Liver (tissue), 9 donors: ENCODE results near the gene GALNT16. TPM values are rescaled to one million over a fixed set of nuclear protein-coding genes. Genes with fewer than 3 reads are reported as not detected.

Experiments
- DNase-seq: peaks from one replicate; pipeline ENCODE4 v3.0.0-alpha.2; 2017; ENCODE audit warnings: low spot score
- H3K27ac ChIP-seq, 2 donors: one replicate each; pipeline ENCODE4 v1.7.0; 2013; ENCODE audit warnings: inconsistent platforms in 2 of 2, low read length in 2 of 2, control low read depth in 1 of 2, low read depth in 1 of 2, mild to moderate bottlenecking in 1 of 2
- H3K27me3 ChIP-seq, 4 donors: one replicate each; pipeline versions ENCODE4 v1.6.1 to v1.7.0; 2013; ENCODE audit warnings: low read length in 3 of 4, inconsistent platforms in 1 of 4, mild to moderate bottlenecking in 1 of 4, moderate library complexity in 1 of 4; ENCODE audit not compliant: control insufficient read depth in 4 of 4, insufficient read depth in 4 of 4
- H3K36me3 ChIP-seq, 4 donors: one replicate each; pipeline versions ENCODE4 v1.6.1 to v1.7.0; 2013; ENCODE audit warnings: low read length in 3 of 4, mild to moderate bottlenecking in 3 of 4, low read depth in 1 of 4, moderate library complexity in 1 of 4; ENCODE audit not compliant: control insufficient read depth in 4 of 4, insufficient read depth in 3 of 4
- H3K4me1 ChIP-seq, 4 donors: one replicate each; pipeline versions ENCODE4 v1.6.1 to v1.7.0; 2013; ENCODE audit warnings: low read length in 3 of 4, mild to moderate bottlenecking in 3 of 4, moderate library complexity in 1 of 4; ENCODE audit not compliant: control insufficient read depth in 4 of 4, insufficient read depth in 4 of 4
- H3K4me3 ChIP-seq, 3 donors: one replicate each; pipeline versions ENCODE4 v1.6.1 to v1.7.0; 2013; ENCODE audit warnings: low read length in 3 of 3, control low read depth in 1 of 3, low read depth in 1 of 3, mild to moderate bottlenecking in 1 of 3
- H3K9ac ChIP-seq, 2 donors: one replicate each; pipeline ENCODE4 v1.7.0; 2013; ENCODE audit warnings: low read length in 2 of 2, mild to moderate bottlenecking in 2 of 2, moderate library complexity in 2 of 2, control low read depth in 1 of 2, low read depth in 1 of 2
- H3K9me3 ChIP-seq, 4 donors: one replicate each; pipeline versions ENCODE4 v1.6.1 to v1.7.0; 2013; ENCODE audit warnings: low read length in 3 of 4; ENCODE audit not compliant: control insufficient read depth in 4 of 4
- EGR1 ChIP-seq, 2 donors: IDR thresholded peaks; 2 replicates each; pipeline ENCODE4 v1.6.1; 2016 to 2018; ENCODE audit warnings: antibody characterized with exemption in 2 of 2, low read depth in 2 of 2
- FOXA1 ChIP-seq: IDR thresholded peaks from 2 replicates; pipeline ENCODE4 v1.6.1; 2016; ENCODE audit warnings: antibody characterized with exemption
- FOXA2 ChIP-seq: IDR thresholded peaks from 2 replicates; pipeline ENCODE4 v1.6.1; 2016; ENCODE audit warnings: antibody characterized with exemption
- GABPA ChIP-seq, 2 donors: IDR thresholded peaks in 1 of 2; conservative IDR thresholded peaks in 1 of 2; 2 replicates each; pipeline ENCODE4 v1.6.1; 2016; ENCODE audit warnings: antibody characterized with exemption in 2 of 2, mild to moderate bottlenecking in 1 of 2, moderate library complexity in 1 of 2
- HNF4A ChIP-seq, 2 donors: conservative IDR thresholded peaks; 2 replicates each; pipeline ENCODE4 v1.6.1; 2016; ENCODE audit warnings: antibody characterized with exemption in 2 of 2, mild to moderate bottlenecking in 2 of 2
- HNF4G ChIP-seq: IDR thresholded peaks from 2 replicates; pipeline ENCODE4 v1.6.1; 2016; ENCODE audit warnings: antibody characterized with exemption
- JUND ChIP-seq, 2 donors: IDR thresholded peaks; 2 replicates each; pipeline ENCODE4 v1.6.1; 2016; ENCODE audit warnings: antibody characterized with exemption in 2 of 2
- NR2F2 ChIP-seq: IDR thresholded peaks from 2 replicates; pipeline ENCODE4 v1.6.1; 2016; ENCODE audit warnings: antibody characterized with exemption
- RAD21 ChIP-seq, 2 donors: IDR thresholded peaks; 2 replicates each; pipeline ENCODE4 v1.6.1; 2016; ENCODE audit warnings: antibody characterized with exemption in 2 of 2, mild to moderate bottlenecking in 2 of 2
- RXRA ChIP-seq, 2 donors: IDR thresholded peaks; 2 replicates each; pipeline ENCODE4 v1.6.1; 2017 to 2018; ENCODE audit warnings: antibody characterized with exemption in 2 of 2, mild to moderate bottlenecking in 1 of 2
- SP1 ChIP-seq: IDR thresholded peaks from 2 replicates; pipeline ENCODE4 v1.6.1; 2018; ENCODE audit warnings: antibody characterized with exemption, mild to moderate bottlenecking
- TAF1 ChIP-seq: conservative IDR thresholded peaks from 2 replicates; pipeline ENCODE4 v1.6.1; 2016; ENCODE audit warnings: antibody characterized with exemption, mild to moderate bottlenecking
- YY1 ChIP-seq: IDR thresholded peaks from 2 replicates; pipeline ENCODE4 v1.6.1; 2016; ENCODE audit warnings: antibody characterized with exemption, mild to moderate bottlenecking
- WGBS: extraction: QIAGEN DNeasy Blood & Tissue Kit; methylation state at CpG from one replicate; pipeline ENCODE4 v1.1.7; 2013; 5-methylcytosine and 5-hydroxymethylcytosine counted together
- polyA plus RNA-seq, 2 donors: library from polyadenylated mRNA; stranded (reverse) in 1 of 2; unstranded in 1 of 2; fragments of 200-250 nt in 1 of 2; fragments of >200 nt in 1 of 2; fragmentation: Nextera tagmentation in 1 of 2; extraction: Ambion mirVana in 1 of 2; gene quantifications; one replicate each; pipeline versions ENCODE4 v1.2.1 to v1.2.3, GENCODE V29; 2013 to 2015
- total RNA-seq, 2 donors: library from RNA; depleted of rRNA; stranded (reverse); fragments of >200 nt; gene quantifications; one replicate each; pipeline ENCODE4 v1.2.3, GENCODE V29; 2014
- TF ChIP-seq, protein P1 (sequence below): fragments of 150-350 bp; IDR thresholded peaks from 2 replicates; pipeline ENCODE4 v1.5.1; 2017; ENCODE audit warnings: improper control_type of control experiment, low read depth, low read length; ENCODE audit not compliant: missing input control
- TF ChIP-seq, protein P2 (sequence below): IDR thresholded peaks from 2 replicates; pipeline ENCODE4 v1.6.1; 2016; ENCODE audit warnings: antibody characterized with exemption
- TF ChIP-seq, protein P3 (sequence below): IDR thresholded peaks from 2 replicates; pipeline ENCODE4 v1.6.1; 2016; ENCODE audit warnings: antibody characterized with exemption
- TF ChIP-seq, protein P4 (sequence below): IDR thresholded peaks from 2 replicates; pipeline ENCODE4 v1.6.1; 2016; ENCODE audit warnings: antibody characterized with exemption
- TF ChIP-seq, protein P5 (sequence below): IDR thresholded peaks from 2 replicates; pipeline ENCODE4 v1.6.1; 2016; ENCODE audit warnings: antibody characterized with exemption, mild to moderate bottlenecking
- donor health status: healthy.
- donor health status: healthy.
- donor health status: healthy.
- donor health status: healthy.
- donor health status: healthy.

Gene GALNT16
- total and polyA plus RNA-seq, 4 donors: 0.25 to 1.2 (median 0.71) TPM

DNA sequence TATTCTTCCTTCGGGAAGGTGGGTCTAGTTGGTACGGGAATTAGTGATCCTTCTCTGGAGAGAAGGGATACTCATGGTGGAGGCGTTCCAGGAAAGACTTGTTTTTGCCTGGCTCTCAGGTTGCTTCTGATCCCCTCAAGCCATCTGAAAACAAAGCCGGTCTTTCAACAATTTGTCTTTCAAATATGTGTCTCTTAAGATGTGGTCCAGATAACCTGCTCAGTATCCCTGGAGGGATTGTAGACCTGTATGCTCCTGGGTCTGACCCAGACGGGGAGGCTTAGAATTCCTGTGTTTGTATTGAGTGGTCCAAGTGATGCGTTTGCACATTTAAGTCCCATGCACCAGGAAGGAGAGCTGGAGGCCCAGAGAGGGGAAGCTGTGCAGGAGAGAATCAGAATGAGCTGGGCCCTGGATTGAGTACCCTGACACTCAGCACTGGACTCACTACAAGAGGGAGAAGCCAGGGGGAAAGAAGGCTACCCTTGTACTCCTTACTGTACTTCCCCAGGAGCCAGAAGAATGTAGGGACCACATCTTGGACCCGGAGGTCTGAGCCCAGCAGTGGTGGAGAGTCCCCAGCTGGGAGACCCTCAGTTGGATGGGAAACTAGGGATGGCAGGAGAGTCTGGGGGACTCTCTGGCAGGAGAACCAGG is 97.7 kb downstream of the GALNT16 start:
- peaks cover 0 to 3% (median 0%) of the 10 kb centered on the region in 4 donors for H3K4me1 ChIP-seq
- TF ChIP-seq FOXA1 (no peak), YY1 (no peak), NR2F2 (no peak), RXRA (IDR thresholded peaks at IDR 0.05) (no peak), TAF1 (no peak), JUND (IDR thresholded peaks at IDR 0.05) (no peak), RAD21 (IDR thresholded peaks at IDR 0.05) (no peak), HNF4A (conservative IDR thresholded peaks at IDR 0.05) (no peak)
- TF ChIP-seq, protein P1, sequence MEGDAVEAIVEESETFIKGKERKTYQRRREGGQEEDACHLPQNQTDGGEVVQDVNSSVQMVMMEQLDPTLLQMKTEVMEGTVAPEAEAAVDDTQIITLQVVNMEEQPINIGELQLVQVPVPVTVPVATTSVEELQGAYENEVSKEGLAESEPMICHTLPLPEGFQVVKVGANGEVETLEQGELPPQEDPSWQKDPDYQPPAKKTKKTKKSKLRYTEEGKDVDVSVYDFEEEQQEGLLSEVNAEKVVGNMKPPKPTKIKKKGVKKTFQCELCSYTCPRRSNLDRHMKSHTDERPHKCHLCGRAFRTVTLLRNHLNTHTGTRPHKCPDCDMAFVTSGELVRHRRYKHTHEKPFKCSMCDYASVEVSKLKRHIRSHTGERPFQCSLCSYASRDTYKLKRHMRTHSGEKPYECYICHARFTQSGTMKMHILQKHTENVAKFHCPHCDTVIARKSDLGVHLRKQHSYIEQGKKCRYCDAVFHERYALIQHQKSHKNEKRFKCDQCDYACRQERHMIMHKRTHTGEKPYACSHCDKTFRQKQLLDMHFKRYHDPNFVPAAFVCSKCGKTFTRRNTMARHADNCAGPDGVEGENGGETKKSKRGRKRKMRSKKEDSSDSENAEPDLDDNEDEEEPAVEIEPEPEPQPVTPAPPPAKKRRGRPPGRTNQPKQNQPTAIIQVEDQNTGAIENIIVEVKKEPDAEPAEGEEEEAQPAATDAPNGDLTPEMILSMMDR: no peak
- TF ChIP-seq, protein P2, sequence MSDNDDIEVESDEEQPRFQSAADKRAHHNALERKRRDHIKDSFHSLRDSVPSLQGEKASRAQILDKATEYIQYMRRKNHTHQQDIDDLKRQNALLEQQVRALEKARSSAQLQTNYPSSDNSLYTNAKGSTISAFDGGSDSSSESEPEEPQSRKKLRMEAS: no peak
- TF ChIP-seq, protein P3, sequence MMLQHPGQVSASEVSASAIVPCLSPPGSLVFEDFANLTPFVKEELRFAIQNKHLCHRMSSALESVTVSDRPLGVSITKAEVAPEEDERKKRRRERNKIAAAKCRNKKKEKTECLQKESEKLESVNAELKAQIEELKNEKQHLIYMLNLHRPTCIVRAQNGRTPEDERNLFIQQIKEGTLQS: no peak
- no peak overlapping the region for H3K4me3 ChIP-seq
- H3K9me3 ChIP-seq: no peaks in the 10 kb centered on the region
- no peak overlapping the region for H3K27ac ChIP-seq
- peaks cover 0 to 2% (median 0%) of the 10 kb centered on the region in 4 donors for H3K27me3 ChIP-seq
- no peak overlapping the region for H3K9ac ChIP-seq
- H3K36me3 ChIP-seq: no peaks in the 10 kb centered on the region
- no peak for DNase-seq
- 87% methylated on average over 7 of the region's 7 CpGs for WGBS

DNA sequence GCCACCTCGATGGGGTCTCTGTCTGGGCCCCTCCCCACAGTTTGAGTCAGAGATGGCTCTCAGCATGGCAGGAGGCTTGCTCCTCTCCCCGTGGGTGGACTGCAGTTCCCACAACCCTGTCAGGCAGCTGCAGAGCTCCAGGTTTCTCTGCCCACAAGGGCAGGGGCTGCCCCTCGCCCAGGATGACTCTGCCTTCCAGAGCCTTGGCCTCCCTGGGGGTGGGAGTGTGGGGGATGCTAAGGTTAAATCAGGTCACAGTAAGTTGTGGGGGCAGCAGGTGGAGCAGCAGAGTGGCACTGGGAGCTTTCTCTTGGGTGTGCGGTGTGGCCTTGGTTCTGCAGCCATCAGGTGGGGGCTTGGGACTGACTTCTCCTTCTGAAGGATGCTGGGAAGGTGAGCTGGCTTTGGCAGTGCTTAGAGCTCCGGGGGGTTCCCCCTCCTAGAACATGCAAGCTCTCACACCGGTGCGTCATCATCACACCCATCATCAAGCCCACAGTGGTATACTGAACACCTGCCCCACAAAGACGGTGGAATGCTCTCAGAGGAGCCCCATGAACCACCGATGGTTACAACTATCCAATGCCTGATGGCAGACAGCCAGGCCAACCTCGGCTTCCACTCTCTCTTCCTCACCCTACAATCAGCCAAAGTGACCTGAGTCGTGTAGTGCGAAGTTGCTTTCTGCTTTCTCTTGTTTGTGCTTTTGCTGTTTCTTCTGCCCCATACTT is 98.4 kb downstream of the GALNT16 start:
- no peak for DNase-seq
- 79% methylated on average over 12 of the region's 12 CpGs for WGBS
- Histone ChIP-seq H3K4me3 (no peak overlapping the region), H3K4me1 (peaks cover 0 to 3% (median 0%) of the 10 kb centered on the region in 4 donors), H3K27me3 (peaks cover 0 to 2% (median 0%) of the 10 kb centered on the region in 4 donors), H3K36me3 (no peaks in the 10 kb centered on the region), H3K27ac (no peak overlapping the region), H3K9me3 (no peaks in the 10 kb centered on the region), H3K9ac (no peak overlapping the region)
- TF ChIP-seq RXRA (IDR thresholded peaks at IDR 0.05): no peak
- TF ChIP-seq NR2F2: no peak
- TF ChIP-seq, protein P2: no peak
- TF ChIP-seq TAF1: no peak
- no peak for TF ChIP-seq SP1
- TF ChIP-seq JUND (IDR thresholded peaks at IDR 0.05): no peak
- TF ChIP-seq GABPA (IDR thresholded peaks at IDR 0.05 in 1 of 2, conservative IDR thresholded peaks at IDR 0.05 in 1 of 2): no peak
- TF ChIP-seq, protein P4, sequence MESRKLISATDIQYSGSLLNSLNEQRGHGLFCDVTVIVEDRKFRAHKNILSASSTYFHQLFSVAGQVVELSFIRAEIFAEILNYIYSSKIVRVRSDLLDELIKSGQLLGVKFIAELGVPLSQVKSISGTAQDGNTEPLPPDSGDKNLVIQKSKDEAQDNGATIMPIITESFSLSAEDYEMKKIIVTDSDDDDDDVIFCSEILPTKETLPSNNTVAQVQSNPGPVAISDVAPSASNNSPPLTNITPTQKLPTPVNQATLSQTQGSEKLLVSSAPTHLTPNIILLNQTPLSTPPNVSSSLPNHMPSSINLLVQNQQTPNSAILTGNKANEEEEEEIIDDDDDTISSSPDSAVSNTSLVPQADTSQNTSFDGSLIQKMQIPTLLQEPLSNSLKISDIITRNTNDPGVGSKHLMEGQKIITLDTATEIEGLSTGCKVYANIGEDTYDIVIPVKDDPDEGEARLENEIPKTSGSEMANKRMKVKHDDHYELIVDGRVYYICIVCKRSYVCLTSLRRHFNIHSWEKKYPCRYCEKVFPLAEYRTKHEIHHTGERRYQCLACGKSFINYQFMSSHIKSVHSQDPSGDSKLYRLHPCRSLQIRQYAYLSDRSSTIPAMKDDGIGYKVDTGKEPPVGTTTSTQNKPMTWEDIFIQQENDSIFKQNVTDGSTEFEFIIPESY: no peak
- no peak for TF ChIP-seq YY1
- TF ChIP-seq HNF4A (conservative IDR thresholded peaks at IDR 0.05): no peak
- TF ChIP-seq, protein P3: no peak
- TF ChIP-seq FOXA1: no peak
- no peak for TF ChIP-seq RAD21 (IDR thresholded peaks at IDR 0.05)
- TF ChIP-seq, protein P1: no peak
- TF ChIP-seq FOXA2: no peak
- TF ChIP-seq EGR1 (IDR thresholded peaks at IDR 0.05; ENCODE audit: low read depth in 2 of 2): no peak
- TF ChIP-seq, protein P5, sequence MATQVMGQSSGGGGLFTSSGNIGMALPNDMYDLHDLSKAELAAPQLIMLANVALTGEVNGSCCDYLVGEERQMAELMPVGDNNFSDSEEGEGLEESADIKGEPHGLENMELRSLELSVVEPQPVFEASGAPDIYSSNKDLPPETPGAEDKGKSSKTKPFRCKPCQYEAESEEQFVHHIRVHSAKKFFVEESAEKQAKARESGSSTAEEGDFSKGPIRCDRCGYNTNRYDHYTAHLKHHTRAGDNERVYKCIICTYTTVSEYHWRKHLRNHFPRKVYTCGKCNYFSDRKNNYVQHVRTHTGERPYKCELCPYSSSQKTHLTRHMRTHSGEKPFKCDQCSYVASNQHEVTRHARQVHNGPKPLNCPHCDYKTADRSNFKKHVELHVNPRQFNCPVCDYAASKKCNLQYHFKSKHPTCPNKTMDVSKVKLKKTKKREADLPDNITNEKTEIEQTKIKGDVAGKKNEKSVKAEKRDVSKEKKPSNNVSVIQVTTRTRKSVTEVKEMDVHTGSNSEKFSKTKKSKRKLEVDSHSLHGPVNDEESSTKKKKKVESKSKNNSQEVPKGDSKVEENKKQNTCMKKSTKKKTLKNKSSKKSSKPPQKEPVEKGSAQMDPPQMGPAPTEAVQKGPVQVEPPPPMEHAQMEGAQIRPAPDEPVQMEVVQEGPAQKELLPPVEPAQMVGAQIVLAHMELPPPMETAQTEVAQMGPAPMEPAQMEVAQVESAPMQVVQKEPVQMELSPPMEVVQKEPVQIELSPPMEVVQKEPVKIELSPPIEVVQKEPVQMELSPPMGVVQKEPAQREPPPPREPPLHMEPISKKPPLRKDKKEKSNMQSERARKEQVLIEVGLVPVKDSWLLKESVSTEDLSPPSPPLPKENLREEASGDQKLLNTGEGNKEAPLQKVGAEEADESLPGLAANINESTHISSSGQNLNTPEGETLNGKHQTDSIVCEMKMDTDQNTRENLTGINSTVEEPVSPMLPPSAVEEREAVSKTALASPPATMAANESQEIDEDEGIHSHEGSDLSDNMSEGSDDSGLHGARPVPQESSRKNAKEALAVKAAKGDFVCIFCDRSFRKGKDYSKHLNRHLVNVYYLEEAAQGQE: no peak
- TF ChIP-seq HNF4G: no peak
